IPS-NIHi7 (cell line): ENCODE results near the gene STIL.
"Not testable (repeated sequence)": the region's sequence is repeated elsewhere in the genome, so short reads cannot be mapped to it uniquely, and the experiment has no call there.

Experiments
- DNase-seq: peaks from one replicate; pipeline ENCODE4 v3.0.0; 2012; ENCODE audit warnings: mixed read lengths; ENCODE audit errors: extremely low spot score

Gene STIL

DNA sequence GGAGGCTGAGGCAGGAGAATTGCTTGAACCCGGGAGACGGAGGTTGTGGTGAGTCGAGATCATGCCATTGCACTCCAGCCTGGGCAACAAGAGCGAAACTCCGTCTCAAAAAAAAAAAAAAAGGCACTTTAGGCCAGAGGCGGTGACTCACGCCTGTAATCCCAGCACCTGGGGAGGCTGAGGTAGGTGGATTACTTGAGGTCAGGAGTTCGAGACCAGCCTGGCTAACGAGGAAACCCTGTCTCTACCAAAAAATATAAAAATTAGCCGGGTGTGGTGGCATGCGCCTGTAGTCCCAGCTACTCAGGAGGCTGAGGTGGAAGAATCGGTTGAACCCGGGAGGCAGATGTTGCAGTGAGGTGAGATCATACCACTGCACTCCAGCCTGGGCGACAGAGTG, 6.0 kb upstream of the STIL start:
- DNase-seq = not testable (repeated sequence)

DNA sequence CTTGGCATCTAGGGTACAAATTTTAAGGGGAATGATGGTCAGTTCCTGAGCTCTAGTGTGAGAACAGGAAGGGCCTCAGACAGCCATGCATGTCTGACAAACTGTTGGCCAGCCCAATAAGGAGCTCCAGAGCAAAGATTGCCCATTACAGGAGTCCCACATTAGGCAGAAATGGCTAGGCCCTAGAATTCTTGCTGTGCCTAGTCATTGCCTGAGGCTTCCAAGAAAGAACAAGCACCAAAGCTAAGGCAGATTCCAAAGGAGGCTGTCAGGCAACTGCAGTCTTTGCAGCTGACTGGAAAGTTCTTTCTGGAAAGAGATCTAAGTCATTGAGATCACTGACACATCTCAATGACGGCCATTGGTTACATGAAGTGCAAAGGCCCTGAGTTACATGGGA, 3.9 kb upstream of the STIL start:
- DNase-seq = no peak

DNA sequence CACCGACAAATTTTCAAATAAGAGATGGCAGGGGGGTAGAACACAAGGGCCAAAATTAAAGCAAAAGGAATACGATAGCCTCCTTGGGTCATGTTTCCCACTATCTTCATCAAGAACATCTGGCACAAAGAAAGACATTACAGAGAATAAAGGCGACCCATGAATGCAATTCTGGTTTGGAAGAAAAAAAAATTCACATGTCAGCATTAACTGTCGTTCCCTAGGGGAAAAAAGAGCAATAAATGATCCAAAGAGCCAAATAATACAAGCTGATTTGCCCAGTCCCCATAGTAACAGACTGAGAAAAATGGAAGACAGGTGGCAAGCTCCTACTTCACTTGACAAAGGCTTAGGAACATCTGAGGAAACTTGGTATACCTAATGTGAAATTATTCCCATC, 4.5 kb downstream of the STIL start:
- DNase-seq = no peak

DNA sequence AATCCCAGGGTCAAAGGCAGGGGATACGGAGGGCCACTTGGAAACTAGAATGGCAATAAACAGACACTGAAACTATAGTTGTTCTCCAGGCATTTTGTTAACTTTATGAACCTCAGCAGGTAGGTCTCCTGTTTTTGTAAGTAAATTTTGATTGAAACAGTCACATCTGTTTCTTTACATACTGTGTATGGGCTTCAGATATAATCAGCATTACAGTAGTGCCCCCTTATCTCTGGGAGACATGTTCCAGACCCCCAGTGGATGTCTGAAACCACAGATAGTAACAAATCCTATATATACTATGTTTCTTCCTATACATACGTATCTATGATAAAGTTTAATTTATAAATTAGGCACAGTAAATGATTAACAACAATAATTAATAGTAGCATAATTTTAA, 11.5 kb downstream of the STIL start:
- DNase-seq = no peak

DNA sequence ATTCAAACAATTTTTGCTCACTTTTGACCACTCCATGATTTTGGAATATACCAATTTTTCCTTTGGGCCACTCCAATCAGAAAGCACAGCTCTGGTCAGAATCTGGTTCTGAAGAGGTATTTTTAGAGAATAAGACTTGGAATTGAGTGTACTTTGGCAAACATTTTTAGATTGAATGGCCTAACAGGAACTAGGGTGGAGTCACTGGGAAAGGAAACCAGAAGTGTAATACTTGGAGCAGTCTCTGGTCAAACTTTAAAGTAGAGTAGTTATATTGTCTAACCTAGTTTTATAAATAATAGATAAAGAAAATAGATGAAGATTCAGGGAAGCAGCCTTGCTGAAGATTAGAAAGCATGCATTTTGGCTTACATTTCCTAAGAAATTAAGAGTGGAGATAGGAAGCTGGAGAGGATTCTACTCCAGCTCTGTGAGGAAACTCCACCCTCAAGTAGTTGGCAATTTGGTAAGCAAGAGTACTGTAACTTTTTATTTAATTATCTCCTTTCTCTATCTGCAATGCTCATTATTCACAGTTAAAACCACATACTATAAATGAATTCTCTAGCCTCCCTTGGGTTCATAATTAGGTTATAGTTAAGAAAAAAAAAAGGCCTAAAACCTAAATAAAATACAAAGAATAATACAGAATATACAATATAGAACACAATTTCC, 15.8 kb downstream of the STIL start:
- DNase-seq = no peak

DNA sequence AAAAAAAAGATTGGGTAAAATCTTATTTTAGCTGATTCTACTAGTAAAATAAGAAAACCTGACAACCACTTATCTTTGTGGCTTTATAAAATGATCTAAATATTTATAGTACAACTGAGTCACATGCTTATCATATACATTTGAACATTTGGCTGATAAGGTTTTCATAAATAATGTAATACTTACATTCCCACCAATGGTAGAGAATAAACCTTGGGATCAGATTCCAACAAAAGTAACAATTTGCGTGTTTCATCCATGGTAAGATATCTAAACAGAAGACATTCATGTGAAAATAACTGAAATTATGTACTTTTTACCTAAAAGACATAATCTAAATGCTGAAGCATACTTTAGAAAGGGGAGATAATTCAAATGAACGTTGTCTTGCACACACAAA, 18.4 kb downstream of the STIL start:
- no peak for DNase-seq

DNA sequence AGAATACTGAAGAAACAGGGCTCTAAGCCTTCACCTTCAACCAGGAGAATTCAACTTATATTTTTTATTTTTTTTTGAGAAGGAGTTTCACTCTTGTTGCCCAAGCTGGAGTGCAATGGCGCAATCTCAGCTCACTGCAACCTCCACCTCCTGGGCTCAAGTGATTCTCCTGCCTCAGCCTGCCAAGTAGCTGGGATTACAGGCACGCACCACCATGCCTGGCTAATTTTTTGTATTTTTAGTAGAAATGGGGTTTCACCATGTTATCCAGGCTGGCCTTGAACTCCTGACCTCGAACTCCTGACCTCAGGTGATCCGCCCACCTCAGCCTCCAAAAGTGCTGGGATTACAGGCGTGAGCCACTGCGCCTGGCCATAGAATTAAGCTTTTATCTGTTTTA, 19.1 kb downstream of the STIL start:
- not testable (repeated sequence) for DNase-seq

DNA sequence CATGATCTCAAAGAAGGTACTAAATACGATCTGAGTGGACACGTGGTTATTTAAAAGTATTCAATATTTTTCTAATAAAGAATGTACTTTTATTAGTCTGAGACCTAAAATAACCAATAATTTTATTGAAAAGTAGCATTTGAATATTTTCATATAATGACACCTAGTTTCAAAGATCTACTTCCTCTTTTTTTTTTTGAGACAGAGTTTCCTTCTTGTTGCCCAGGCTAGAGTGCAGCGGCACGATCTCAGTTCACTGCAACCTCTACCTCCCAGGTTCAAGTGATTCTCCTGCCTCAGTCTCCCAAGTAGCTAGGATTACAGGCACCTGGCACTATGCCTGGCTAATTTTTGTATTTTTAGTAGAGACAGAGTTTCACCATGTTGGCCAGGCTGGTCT, 25.8 kb downstream of the STIL start:
- not testable (repeated sequence) for DNase-seq

DNA sequence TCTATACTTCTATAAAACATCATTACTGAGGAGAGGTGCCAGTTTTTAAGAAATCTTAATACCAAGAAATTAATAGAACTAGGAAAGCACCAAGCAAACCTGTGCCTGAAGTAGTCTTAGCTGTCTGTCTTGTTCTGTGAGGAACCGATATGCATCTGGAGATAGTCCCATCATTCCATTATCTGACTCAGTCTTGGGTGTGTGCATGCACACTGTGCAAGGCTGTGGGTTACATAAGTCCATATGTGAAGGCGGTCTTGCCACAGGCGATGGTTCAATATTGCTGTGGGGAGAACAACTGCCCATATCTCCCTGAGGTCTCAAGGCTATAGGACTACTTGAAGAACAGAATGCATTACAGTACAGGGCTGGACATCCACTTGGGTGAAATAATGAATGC, 33.8 kb downstream of the STIL start:
- DNase-seq = no peak

DNA sequence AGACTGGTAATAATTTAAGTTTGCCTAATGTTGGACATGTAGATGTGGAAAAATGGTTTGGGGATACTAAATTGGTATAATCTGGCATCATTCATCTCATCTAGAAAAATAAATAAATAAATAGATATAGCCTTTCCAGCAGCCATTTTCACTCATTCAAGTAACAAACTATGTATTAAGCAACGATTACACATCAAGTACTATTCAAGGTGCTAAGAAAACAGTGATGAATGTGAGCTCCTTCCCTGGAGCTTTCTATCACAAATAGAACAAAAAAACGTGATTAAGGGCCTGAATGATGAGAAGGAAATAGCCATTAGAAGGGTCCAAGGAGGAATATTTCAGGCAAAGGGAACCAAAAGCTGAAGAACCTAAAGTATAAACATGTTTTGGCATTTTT, 37.1 kb downstream of the STIL start:
- no peak for DNase-seq

DNA sequence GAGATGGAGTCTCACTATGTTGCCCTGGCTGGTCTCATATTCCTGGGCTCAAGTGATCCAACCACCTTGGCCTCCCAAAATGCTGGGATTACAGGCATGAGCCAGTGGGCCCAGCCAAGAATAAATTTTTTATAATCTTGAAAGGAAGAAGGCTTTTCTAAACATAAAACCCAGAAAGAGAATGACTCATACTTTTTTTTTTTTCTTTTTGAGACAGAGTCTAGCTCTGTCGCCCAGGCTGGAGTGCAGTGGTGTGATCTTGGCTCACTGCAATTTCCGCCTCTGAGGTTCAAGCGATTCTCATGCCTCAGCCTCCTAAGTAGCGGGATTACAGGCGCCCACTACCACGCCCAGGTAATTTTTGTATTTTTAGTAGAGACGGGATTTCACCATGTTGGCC, 38.1 kb downstream of the STIL start:
- DNase-seq = not testable (repeated sequence)

DNA sequence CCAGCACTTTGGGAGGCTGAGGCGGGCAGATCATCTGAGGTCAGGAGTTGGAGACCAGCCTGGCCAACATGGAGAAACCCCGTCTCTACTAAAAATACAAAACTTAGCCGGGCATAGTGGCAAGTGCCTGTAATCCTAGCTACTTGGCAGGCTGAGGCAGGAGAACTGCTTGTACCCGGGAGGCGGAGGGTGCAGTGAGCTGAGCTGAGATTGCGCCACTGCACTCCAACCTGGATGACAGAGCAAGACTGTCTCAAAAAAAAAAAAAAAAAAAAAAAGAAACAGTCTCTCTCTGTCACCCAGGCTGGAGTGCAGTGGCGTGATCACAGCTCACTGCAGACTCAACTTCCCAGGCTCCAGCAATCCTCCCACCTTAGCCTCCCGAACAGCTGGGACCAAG, 48.4 kb downstream of the STIL start:
- DNase-seq = not testable (repeated sequence)

DNA sequence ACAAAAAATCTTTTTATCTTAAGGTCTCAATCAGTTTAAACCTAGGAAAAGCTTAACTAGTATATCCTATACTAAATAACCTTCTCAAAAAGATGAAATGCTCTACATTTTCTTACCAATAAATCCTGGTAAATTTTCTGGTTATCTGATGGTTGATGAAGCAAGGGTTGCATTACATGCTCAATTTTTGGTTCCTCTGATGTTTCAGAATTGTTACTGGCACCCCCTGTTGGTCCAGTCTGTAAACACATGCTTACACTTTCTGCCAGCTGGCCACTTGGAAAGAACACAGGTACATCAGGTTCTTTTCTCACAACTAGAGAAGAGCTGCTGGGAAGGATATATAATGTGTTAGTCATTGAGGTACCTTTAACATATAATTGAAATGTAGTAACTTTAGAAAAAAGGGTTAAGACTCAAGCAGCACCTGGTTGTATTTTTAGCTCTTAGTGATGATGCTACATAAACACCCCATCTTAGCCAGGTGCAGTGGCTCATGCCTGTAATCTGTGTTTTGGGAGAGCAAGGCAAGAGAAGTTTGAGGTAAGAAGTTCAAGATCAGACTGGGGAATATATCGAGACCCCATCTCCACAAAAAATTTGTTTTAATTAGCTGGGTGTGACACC, 51.0 kb downstream of the STIL start:
- DNase-seq = peak; percentile 69

DNA sequence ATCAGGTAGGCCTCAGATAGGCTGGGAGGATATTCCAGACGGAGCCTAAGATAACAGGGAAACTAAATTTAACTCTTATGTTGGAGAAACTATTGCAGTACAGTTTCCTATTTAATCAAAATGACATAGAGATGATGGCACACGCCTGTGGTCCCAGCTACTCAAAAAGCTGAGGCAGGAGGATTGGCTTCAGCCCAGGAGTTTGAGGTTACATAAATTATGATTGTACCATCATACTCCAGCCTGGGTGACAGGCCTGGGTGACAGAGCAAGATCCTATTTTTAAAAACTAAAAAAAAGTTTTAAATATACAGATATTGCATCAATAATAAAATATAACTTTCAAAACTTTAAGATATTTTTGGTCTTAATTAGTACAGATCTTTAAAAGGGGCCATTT, 56.7 kb downstream of the STIL start:
- DNase-seq = no peak

DNA sequence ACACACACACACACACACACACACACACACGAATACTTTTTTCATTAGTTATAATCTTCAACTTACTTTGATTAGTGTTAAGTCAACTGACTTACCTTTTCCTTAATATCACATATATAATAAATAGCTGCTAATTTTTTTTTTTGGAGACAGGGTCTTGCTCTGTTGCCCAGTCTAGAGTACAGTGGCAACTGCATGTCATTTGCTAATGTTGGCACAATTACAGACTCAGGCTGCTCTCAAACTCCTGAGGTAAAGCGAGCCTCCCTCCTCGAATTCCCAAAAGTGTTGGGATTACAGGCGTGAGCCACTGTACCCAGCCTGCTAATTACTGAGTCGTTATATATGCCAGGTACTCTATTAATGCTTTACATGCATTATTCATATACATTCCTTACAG, 61.2 kb downstream of the STIL start:
- DNase-seq = no peak

DNA sequence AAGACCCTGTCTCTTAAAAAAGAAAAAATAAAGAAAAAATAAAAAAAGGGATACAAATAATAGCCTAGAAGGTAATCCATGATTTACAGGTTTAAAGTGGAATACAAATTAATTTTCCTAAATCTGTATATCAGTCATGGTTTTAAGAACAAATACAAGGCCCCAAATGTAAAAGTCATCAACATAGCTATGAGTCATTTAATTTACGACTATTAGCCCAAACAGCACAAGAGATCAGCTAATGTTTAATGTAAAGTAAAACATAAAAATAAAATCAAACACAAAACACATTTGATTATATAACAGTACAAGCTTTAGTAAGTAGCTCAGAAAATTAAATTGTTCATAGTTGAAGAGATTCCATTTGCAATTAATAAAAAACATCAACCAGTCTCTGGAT, 61.6 kb downstream of the STIL start:
- DNase-seq = no peak

DNA sequence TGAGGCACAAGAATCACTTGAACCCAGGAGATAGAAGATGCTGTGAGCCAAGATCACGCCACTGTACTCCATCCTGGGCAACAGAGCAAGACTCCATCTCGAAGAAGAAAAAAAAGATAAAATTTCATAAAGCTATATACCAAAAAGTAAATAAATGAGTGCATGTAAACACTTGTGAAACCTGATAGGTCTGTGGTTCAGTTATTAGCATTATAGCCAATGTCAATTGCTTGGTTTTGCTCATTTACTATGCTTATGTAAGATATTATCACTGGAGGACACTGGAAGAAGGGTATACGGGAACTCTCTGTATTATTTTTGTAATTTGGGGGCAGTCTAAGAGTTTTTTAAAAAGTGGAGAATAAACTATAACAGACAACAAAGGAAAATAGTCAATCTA, 64.2 kb downstream of the STIL start:
- no peak for DNase-seq

DNA sequence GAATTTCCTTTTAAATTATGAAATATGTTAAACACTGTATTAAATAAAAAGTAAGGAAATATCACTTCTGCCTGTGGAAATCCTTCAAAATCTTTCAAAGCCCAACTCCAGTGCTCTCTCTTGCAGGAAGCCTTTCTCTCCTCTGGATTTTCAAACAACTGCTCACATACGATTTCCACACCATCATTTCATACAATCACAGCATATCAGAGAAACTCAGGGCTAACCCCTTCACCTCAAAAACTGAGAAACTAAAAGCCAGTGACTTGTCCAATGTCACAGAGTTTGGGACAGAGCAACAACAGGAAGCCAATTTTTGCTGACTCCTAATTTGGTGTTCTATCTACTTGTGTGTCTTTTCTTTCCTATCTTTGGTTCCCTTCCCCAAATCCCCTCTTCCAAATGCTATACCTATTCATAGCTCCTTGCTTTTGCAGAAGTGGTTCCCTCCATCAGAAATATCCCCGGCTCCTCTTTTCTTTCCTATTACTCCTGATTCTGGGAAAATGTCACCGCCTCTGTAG, 69.5 kb downstream of the STIL start:
- DNase-seq = no peak

DNA sequence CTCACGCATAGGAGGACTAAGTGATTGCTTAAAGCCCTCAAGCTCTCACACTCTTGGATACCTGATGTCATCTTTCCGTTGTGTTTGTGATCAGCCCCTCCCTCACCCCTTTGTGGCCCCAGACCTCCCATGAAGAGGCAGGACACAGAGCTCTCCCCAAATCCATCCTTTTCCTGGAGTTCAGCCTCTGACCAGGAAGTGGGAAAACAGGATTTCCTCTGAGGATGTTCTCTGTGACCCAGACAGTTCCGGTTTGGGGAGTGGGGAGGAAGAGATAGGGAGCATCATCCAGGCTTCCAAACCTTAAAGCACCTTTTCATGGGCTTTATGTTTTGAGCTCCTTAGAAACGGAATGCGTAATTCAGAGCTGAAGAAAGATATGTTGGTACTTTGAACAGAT, 70.0 kb downstream of the STIL start:
- DNase-seq = no peak

DNA sequence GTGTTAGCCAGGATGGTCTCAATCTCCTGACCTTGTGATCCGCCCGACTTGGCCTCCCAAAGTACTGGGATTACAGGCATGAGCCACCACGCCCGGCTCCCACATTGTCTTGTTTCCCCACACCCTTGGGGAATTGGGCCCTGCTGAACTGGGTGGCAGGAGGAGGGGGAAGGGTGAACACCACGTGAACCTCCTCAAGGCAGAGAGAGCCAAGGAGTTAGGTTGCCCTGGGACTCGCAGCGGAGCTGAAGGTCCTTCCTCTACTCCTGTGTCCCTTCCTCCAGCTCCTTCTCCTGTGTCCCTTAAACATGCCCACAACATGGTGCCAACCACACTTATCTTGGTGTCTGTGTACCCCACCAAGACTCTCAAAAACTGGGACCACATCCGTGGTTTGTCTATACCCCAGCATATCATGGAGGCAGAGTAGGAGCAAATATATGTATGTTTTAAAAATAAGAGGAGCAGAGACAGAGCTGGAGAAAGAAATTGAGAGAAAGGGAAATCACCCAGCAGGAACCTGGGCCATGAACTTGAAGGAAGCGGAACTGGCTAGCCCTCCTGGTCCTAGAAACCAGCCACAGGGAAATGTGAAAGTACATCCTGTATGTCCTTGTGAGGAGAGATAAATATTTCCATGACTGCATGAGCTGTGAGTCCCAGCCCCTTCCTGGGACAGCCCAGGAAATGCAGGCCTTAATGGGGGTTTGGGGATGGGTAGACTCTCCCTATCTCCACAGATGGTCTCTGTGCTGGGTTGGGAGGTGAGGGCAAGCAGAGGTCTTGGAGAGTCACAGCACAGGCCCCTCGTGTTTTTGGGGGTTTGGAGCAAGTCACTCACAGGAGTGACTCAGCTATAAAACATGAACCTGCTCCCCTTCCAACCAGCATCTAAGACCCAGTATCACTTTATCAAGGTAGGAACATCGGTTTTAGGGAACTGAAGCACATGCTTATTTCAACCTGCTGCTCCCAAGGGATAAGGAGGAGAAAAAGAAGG, 72.5 kb downstream of the STIL start:
- no peak for DNase-seq

DNA sequence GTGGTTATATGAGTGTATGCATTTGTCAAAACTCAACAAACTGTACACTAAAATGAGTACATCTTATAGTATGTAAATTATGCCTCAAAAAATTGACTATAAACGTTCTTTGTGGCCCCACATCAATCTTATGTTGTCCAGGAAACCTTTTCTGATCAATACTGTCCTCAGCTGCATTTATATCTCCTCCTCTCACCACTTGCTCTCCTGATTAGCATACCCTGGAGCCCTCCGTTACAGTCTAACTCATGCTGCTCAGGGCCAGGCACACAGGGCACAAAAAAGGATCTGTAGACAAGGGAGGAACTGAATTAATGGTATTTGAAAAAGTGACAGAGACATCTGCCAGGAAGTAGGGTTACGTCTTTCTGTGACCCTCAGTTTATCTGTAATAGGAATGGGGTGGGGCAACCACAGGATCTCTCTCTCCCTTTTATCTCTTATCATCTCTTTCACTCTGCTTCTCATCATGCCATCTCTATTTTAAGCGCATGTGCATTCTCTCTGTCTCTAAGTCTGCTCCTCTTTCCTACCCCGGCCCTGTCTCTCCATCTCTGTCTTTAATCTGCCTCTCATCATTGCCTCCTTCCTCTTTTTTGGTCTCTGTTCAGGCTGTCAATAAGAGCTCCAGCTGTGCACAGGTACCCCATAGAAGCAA, 74.9 kb downstream of the STIL start:
- DNase-seq = no peak

DNA sequence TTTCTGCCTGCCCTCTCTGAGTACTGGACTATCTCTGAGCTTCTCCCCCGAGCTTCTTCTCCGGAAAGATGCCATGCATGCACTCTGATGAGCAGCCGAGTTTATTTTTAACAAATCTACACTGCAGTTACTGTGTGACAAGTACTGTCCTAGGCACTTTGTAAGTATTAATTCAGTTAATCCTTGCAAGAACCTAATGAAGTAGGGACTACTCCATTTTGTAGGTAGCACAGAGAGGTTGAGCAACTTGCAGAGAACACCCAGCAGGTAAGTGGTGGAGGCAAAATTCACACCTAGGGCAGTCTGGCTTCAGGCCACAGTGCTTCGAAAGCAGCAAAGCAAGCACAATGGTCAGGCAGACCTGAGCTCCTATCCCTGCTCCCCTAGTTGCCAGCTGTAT, 78.1 kb downstream of the STIL start:
- no peak for DNase-seq
